ENCODE data around the gene DARS1. TPM values are rescaled to one million over a fixed set of nuclear protein-coding genes. Genes with fewer than 3 reads are reported as not detected.

Gene DARS1
- total RNA-seq, 4 donors from 2014 or later: 71.4 to 112 (median 81.2) TPM

- TF ChIP-seq, protein P1, sequence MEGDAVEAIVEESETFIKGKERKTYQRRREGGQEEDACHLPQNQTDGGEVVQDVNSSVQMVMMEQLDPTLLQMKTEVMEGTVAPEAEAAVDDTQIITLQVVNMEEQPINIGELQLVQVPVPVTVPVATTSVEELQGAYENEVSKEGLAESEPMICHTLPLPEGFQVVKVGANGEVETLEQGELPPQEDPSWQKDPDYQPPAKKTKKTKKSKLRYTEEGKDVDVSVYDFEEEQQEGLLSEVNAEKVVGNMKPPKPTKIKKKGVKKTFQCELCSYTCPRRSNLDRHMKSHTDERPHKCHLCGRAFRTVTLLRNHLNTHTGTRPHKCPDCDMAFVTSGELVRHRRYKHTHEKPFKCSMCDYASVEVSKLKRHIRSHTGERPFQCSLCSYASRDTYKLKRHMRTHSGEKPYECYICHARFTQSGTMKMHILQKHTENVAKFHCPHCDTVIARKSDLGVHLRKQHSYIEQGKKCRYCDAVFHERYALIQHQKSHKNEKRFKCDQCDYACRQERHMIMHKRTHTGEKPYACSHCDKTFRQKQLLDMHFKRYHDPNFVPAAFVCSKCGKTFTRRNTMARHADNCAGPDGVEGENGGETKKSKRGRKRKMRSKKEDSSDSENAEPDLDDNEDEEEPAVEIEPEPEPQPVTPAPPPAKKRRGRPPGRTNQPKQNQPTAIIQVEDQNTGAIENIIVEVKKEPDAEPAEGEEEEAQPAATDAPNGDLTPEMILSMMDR (IDR thresholded peaks at IDR 0.05; ENCODE audit: low read depth): no peak
Measured at GRCh38 chr2:135898234-135898786, 87.1 kb downstream of the DARS1 start.

DNA sequence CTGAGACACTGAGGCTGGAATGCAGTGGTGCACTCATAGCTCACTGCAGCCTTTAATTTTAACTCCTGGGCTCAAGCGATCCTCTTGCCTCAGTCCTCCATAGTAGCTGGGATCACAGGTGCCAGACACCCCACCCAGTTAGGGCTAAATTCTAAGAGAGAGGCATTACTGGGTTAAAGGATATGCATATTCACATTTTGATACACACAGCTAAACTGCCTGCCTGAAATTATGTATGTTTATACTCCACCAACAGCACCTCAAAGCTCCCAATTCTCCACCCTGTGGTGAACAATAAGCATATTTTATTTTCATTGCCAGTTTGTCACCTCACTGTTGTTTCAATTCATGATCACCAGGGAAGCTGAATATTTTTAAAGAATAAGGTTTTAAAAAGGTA, 90.5 kb downstream of the DARS1 start:
- TF ChIP-seq, protein P1 (IDR thresholded peaks at IDR 0.05; ENCODE audit: low read depth): no peak

DNA sequence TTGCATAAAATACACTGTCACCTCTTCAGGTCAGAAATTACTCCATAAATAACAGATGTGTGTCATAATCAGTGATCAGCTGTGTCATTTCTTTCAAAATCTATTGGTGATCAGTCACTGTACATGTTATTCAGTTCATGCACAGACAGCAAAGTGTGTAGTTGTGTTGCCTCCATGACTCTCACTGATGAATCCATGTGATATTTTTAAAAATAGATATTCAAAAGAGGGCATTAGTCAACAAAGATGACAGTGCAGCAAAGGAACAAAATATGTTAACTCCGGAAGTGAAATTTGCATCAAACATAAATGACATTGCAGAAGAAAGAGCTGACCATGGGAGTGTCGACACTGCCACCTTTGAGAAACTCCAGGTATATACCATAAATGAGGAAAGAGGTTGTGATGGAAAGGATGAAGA, 92.0 kb downstream of the DARS1 start:
- TF ChIP-seq, protein P1 (IDR thresholded peaks at IDR 0.05; ENCODE audit: low read depth): no peak

DNA sequence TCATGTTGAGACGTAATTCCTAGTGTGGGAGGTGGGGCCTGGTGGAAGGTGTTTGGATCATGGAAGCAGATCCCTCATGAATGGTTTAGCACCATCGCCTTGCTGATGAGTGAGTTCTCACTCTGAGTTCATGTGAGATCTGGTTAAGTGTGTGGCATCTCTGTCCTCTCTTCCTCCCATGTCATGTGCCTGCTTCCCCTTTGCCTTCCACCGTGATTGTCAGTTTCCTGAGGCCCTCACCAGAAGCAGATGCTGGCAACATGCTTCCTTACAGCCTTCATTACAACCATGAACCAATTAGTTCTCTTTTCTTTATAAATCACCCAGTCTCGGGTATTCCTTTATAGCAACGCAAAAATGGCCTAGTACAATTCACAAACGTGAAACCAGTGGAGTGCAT, 94.6 kb downstream of the DARS1 start:
- TF ChIP-seq, protein P1 (IDR thresholded peaks at IDR 0.05; ENCODE audit: low read depth): no peak

DNA sequence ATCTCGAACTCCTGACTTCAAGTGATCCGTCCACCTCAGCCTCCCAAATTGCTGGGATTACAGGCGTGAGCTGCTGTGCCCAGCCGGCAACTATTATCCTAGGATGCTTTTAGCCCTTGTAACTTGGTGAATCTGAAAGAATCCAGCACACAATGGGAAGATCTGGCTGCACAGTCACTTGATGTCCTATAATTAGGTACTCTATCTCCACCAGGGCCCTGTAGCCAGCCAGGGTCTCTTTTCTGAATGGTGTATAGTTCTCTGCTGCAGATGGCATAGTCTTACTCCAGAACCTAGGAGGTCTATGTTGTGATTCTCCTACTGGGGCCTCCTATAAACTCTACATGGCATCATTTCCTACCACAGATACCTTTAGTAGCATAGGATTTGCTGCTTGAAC, 95.3 kb downstream of the DARS1 start:
- TF ChIP-seq, protein P1 (IDR thresholded peaks at IDR 0.05; ENCODE audit: low read depth): no peak

- TF ChIP-seq, protein P1 (IDR thresholded peaks at IDR 0.05; ENCODE audit: low read depth): no peak
Measured at GRCh38 chr2:135885709-135886108, 99.7 kb downstream of the DARS1 start.

DNA sequence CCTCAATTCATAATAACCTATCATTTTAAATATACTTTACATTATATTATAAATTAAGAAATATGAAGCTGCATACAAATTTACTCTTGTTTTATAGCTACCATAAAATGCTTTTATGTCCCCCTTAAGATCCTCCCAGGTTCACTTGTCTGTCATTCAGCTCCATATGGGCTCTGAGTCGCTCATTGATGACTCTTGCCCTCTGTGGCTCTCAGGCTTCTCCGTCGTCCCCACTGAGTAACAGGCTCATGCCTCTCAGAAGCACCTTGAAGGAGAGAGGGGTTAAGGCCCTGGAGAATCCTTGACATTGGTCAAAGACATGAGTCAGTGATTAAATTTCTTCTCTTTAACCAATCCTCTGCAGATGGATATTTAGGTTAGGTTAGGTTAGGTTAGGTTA, 103.0 kb downstream of the DARS1 start:
- TF ChIP-seq, protein P1 (IDR thresholded peaks at IDR 0.05; ENCODE audit: low read depth): no peak
